Glutamatergic neuron (in vitro differentiated cells): ENCODE data around the gene CHMP3. TPM values are rescaled to one million over a fixed set of nuclear protein-coding genes. Genes with fewer than 3 reads are reported as not detected.
"Not testable (repeated sequence)": the region's sequence is repeated elsewhere in the genome, so short reads cannot be mapped to it uniquely, and the experiment has no call there.

Source experiments
- DNase-seq: peaks from one replicate; pipeline ENCODE4 v3.0.0; 2022
- H3K27ac Mint-ChIP-seq: one replicate; pipeline ENCODE4 v1.8.0; 2020; ENCODE audit warnings: mild to moderate bottlenecking, mixed read lengths, inconsistent platforms; ENCODE audit not compliant: unreplicated experiment
- H3K27me3 Mint-ChIP-seq: one replicate; pipeline ENCODE4 v1.8.0; 2020; ENCODE audit warnings: mild to moderate bottlenecking, moderate library complexity, mixed read lengths, inconsistent platforms; ENCODE audit not compliant: unreplicated experiment
- H3K36me3 Mint-ChIP-seq: one replicate; pipeline ENCODE4 v1.8.0; 2020; ENCODE audit warnings: mild to moderate bottlenecking, mixed read lengths, inconsistent platforms; ENCODE audit not compliant: unreplicated experiment
- H3K4me1 Mint-ChIP-seq: one replicate; pipeline ENCODE4 v1.8.0; 2020; ENCODE audit warnings: mild to moderate bottlenecking, low read depth, mixed read lengths, inconsistent platforms; ENCODE audit not compliant: unreplicated experiment
- H3K4me3 Mint-ChIP-seq: one replicate; pipeline ENCODE4 v1.8.0; 2020; ENCODE audit warnings: mild to moderate bottlenecking, mixed read lengths, inconsistent platforms; ENCODE audit not compliant: unreplicated experiment
- H3K9me3 Mint-ChIP-seq: one replicate; pipeline ENCODE4 v1.8.0; 2020; ENCODE audit warnings: mild to moderate bottlenecking, moderate library complexity, mixed read lengths, inconsistent platforms; ENCODE audit not compliant: unreplicated experiment
- CTCF ChIP-seq: fragments of 200-600 bp; sonication (generic); IDR thresholded peaks from one replicate; pipeline ENCODE4 v1.5.0; 2021; ENCODE audit not compliant: partially characterized antibody, unreplicated experiment
- total RNA-seq: library from RNA; stranded (reverse); fragmentation: NEBNext Ultra II Directional; extraction: Animal tissue kit (Norgen Biotek cat#: 25700); gene quantifications from one replicate; pipeline ENCODE4 v1.2.1, GENCODE V29; 2021; ENCODE audit not compliant: unreplicated experiment

The CHMP3 gene
- total RNA-seq, 1 donor from 2014 or later: 68.4 TPM

GRCh38 chr2:86499326-86499725, 63.9 kb downstream of the CHMP3 start:
- Mint-ChIP-seq H3K9me3 (peaks cover 17% of the 10 kb centered on the region), H3K4me3 (no peak overlapping the region)
- DNase-seq: no peak

GRCh38 chr2:86498468-86499260, 64.6 kb downstream of the CHMP3 start:
- no peak for TF ChIP-seq CTCF
- no peak for DNase-seq
- Mint-ChIP-seq H3K9me3 (peaks cover 17% of the 10 kb centered on the region), H3K4me1 (no peaks in the 10 kb centered on the region), H3K27me3 (peaks cover 6% of the 10 kb centered on the region), H3K4me3 (no peak overlapping the region), H3K27ac (no peak overlapping the region), H3K36me3 (peaks cover 59% of the 10 kb centered on the region)

More at GRCh38 chr2:86499326-86499725, 63.9 kb downstream of the CHMP3 start:
- Mint-ChIP-seq H3K27ac (no peak overlapping the region), H3K36me3 (peaks cover 59% of the 10 kb centered on the region), H3K4me1 (no peaks in the 10 kb centered on the region), H3K27me3 (peaks cover 6% of the 10 kb centered on the region)
- no peak for TF ChIP-seq CTCF

GRCh38 chr2:86496391-86496790, 66.9 kb downstream of the CHMP3 start:
- not testable (repeated sequence) for H3K4me3 Mint-ChIP-seq, H3K27me3 Mint-ChIP-seq
- peaks cover 13% of the 10 kb centered on the region for H3K9me3 Mint-ChIP-seq

GRCh38 chr2:86492048-86492453, 71.2 kb downstream of the CHMP3 start:
- Mint-ChIP-seq H3K27me3 (no peaks in the 10 kb centered on the region), H3K9me3 (no peaks in the 10 kb centered on the region), H3K36me3 (peaks cover 8% of the 10 kb centered on the region), H3K4me3 (no peak overlapping the region), H3K27ac (no peak overlapping the region), H3K4me1 (no peaks in the 10 kb centered on the region)
- TF ChIP-seq CTCF: no peak
- DNase-seq: no peak

More at GRCh38 chr2:86496391-86496790, 66.9 kb downstream of the CHMP3 start:
- H3K4me1 Mint-ChIP-seq, DNase-seq, H3K27ac Mint-ChIP-seq: not testable (repeated sequence)
- peaks cover 48% of the 10 kb centered on the region for H3K36me3 Mint-ChIP-seq

GRCh38 chr2:86491088-86491487, 72.2 kb downstream of the CHMP3 start:
- Mint-ChIP-seq H3K27me3 (peaks cover 2% of the 10 kb centered on the region), H3K4me1 (no peaks in the 10 kb centered on the region), H3K36me3 (peaks cover 8% of the 10 kb centered on the region), H3K9me3 (no peaks in the 10 kb centered on the region), H3K27ac (no peak overlapping the region), H3K4me3 (no peak overlapping the region)
- no peak for DNase-seq
- TF ChIP-seq CTCF: no peak
